AML-193 (cell line): ENCODE results near the gene AFAP1L2.

ENCODE experiments used
- DNase-seq, 2 experiments: peaks; one replicate each; lab custom pipeline; 2025; lab: John Stamatoyannopoulos, UW

Gene AFAP1L2

DNA sequence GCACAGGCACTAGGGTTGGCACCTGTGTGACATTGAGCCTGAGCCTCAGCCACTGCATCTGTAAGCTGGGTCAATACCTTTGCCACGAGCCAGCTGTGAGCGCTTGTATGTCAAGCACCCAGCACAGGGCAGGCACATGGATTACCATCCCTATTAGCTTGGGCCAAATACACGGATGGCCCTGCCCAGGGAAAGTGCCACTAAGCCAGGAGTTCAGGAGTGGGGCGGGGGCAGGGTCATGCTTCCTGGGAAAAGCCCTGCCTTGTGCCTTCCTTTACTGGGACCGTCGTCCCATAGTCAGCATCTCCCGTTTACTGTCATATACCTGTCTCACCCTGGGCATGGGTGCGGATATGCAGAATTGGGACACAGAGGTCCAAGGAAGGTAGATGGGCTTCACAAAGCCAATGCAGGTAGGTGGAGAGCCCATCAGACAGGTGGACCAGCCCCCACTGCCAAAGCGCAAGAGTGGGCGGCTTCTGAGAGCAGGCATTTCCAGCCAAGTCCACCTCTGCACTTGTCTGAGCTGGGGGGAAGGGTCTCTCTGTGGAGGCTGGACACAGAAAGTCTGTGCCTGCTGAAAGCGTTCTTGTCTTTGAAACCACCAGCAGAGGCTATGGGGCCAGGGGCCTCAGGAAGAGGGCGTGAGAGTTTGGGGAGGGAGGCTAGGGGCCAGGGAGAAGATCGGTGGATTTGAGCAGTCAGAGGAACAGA lies 92.6 kb downstream of the AFAP1L2 start:
- DNase-seq = no peak

DNA sequence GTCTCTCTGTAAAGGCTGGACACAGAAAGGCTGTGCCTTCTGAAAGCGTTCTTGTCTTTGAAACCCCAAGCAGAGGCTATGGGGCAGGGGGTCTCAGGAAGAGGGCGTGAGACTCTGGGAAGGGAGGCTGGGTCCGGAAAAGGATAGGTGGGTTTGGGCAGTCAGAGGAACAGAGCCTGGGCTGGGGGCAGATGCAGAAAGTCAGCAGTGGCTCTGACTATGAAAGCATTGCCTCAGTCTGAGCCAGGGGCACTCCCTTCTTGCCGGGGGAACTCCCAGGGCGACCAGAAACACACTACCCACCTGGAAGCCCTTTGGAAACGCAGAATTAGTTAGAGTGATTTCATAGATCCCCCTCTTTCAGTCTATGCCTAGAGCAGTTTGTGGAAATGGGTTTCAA lies 93.3 kb downstream of the AFAP1L2 start:
- DNase-seq = no peak

DNA sequence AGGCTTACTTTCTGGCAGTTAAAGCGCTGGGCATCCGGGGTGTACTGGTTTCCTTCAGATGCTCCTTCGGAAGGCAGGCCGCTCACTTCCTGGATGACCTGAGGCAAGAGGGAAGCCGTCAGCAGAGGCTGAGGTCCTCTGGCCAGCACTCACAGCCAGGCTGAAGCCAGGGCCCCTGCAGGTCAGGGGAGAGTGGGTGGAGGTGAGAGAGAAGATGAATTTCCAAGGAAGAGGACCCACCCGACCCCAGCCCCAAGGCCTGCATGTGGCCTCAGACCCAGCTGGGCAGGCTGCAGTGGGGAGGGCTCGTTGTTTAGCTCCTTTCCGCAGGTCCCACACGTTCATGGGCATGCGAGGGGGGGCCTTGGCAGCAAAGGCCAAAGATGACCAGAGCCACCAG lies 94.0 kb downstream of the AFAP1L2 start:
- DNase-seq = no peak

DNA sequence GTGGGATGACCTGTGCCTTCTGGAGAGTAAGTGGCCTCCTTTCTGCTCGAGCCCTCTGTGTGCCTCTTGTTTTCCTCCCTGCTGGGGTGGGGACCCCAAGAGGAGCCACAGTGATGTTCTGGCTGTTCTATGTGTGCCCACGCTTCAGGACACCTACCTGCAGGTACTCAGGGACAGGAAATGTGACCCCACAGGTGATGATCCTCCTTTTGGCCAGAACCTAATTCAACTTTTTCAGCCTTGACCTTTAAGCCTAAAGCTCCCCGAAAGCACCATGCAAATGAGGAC lies 95.0 kb downstream of the AFAP1L2 start:
- DNase-seq = no peak

DNA sequence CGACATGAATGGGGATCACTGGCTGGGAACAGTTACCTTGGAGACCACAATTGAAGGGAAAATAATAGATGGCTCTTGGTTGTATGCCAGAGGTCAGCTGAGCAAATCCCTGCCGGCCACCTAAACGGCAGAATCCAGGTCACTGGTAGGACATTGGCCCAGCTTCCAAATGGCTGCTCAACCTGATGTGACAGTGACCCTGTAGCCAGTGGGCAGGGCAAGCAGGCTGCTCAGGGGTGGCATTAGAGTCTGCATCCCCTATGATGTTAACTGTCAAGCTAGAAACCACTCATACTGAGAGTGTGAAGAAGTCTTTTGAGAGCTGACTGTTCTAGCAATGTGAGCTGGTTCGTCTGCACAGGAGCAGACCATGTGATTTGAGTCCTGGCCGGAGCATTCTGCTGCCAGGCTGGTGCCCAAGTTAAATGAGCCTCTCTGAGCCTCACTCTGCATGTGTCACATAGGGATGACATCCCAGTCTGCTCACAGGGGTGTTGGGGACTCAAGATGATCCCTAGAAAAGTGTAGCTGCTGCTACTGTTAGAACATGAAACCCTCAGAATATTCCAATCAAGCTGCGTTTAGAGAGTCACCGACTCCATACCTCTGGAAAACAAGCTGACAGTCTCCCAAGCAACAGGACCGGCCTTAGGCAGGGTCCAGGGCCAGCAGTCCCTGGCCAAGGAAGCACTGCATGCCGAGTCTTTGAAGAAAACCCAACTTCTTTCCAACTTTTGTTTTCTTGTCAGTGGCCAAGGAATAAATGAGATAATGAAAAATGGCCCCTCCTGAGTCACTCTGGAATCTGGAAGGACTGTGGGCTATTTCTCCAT lies 95.6 kb downstream of the AFAP1L2 start:
- no peak for DNase-seq

DNA sequence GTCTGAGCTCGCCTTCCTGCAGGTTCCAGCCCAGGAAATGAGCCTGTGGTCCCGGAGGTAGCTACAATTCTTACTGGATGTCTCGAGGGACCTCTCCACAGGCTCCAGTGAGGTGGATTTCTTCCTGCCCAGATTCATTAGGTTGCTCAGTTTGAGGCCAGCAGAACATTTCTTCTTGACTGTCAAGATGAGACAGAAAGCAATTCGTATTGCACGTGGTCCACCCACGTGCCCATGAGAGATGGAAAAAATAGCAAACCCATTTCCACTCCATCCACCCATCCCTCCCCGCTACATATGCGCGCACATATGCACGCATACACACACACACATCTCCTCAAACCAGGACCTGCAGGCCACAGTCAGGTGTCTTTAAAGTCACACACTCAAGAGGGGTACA lies 96.6 kb downstream of the AFAP1L2 start:
- DNase-seq = no peak

DNA sequence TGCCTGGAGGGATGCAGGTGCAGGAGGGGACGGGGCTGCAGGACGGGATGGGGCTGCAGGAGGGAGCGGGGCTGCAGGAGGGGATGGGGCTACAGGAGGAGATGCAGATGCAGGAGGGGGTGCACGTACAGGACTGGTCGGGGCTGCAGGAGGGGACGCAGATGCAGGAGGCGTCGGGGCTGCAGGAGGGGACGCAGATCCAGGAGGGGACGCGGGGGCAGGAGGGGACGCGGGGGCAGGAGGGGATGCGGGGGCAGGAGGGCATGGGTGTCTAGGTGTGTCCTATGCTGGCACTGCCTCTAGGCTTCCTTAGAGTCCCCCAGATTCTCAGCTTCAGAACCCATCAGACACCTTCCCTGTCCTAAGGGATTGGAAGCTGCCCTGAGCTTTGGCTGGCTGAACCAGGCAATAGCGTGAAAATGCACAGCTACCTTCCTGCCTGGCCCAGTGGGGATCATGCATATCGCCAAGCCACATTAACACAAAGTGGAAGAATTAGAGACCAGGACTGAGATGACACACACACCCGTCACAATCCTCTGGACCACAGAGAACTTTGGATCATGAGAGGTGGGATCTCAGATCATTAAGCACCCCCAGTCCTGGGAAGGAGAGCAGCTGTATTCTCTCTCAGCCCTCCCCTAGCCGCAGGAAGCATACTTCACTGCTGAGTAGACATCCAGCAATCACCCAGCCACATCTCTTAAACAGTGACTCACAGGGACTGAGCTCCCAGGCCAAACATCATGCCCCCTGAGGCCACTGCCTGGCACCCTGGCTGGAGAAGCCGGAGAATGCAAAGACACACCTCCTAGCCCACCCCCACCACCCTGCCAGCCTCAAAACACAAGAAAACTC lies 98.0 kb downstream of the AFAP1L2 start:
- no peak for DNase-seq

DNA sequence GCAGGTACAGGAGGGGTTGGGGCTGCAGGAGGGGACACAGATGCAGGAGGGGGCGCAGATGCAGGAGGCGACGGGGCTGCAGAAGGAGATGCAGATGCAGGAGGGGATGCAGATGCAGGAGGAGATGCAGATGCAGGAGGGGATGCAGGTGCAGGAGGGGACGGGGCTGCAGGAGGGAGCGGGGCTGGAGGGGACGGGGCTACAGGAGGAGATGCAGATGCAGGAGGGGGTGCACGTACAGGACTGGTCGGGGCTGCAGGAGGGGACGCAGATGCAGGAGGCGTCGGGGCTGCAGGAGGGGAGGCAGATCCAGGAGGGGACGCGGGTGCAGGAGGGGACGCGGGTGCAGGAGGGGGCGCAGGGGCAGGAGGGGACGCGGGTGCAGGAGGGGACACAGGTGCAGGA lies 98.8 kb downstream of the AFAP1L2 start:
- DNase-seq = no peak

DNA sequence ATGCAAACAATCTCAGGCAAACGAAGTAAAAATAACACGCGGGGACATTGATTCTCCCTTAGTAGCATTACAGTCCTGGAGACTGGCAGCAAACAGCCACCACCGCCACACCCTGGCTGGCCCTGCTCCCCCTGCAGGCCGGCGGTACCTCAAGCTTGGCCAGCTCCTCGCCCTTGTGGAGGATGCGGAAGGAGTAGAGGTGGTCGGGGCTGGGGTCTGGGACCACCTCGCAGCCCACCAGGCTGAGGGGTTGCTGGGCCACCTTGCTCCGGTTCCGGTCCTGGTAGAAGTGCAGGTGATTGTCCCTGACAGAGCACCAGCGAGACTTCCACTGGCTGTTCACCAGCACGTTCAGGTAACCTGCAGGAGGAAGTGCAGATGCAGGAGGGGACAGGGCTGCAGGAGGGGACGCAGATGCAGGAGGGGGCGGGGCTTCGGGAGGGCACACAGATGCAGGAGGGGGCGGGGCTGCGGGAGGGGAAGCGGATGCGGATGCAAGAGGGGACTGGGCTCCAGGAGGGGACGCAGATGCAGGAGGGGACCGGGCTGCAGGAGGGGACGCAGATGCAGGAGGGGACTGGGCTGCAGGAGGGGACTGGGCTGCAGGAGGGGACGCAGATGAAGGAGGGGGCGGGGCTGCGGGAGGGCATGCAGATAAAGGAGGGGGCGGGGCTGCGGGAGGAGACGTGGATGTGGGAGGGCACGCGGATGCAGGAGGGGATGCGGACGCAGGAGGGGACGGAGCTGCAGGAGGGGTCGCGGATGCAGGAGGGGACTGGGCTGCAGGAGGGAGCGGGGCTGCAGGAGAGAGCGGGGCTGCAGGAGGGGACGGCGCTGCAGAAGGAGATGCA lies 99.5 kb downstream of the AFAP1L2 start:
- peak; percentile 8 to 25 for DNase-seq

DNA sequence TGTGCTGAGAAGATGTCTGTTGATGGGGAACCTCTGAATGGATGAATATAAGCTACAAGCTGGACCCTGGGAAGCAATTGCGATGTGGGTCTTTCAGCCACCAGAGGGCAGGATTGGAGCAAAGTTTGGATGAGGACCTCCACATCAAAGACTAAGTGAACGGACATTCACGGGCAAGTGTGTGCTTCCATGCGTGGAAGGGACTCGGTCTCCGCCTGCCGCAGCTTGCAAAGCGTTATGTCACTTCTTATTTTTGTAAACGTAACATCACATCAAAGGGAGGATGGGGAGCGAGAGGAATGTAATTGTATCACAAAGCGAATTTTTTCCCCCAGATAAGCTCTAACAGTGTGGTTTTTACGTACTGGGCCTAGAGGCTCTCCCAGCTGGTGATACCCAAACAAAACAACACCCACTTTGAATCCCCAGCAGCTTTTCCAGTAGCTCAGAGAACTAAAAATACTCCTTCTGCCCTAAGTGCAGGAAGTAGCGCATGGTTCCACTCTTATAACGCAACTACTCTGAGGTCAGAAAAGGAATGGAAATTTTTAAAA lies 100.2 kb downstream of the AFAP1L2 start:
- peak; percentile 76 to 83 for DNase-seq

DNA sequence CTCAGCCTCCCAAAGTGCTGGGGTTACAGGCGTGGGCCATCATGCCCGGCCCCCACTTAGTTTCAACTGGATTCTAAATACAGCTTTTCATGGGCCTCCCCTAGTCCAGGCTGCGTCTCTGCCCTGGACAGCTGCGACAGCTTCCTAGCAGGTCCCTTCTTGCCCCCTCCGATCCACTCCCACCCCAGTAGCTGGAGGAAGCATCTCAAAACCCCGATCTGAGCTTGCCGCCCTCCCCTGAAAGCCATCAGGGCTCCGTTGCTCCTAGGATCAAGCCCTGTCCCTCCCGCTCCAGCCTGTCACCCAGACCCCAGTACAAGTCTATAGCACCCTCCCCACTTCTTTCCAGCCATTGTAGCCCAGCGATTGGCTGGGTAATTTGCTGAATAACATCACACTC lies 100.7 kb downstream of the AFAP1L2 start:
- no peak for DNase-seq

DNA sequence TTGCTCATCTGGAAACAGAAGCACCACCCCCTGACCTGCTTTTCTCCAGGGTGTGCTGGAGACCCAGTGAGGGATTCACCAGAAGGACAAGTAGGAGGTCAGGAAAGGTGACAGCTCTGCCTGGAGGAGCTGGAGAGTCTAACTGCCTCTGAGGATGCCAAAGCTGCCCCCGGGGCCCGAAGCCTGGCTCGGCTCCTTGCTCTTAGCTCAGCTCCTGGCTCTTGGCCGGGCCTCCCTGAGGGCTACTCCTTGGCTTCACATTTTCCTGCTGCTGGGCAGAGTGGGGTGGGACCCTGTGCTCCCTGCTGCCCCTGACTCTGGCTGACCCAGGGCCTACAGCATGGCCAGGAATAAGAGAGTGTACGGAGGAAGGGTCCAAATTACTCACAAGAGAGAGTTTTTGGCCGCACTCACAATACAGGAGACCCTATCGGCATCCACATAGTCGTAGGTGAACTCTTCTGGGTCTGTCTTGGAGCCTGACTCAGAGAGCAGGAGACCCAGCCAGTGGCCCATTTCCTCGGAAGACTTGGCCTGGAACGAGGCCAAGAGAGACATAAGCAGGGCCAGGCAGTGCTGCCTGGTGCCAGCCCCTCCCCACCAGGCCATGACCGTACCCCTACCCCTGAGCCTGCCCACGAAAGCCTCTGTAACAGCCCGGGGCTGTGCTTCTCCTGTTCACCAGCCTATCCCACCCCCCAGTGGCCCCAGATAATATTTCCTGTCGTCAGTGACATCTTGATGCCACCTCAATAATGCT lies 102.2 kb downstream of the AFAP1L2 start:
- no peak for DNase-seq

DNA sequence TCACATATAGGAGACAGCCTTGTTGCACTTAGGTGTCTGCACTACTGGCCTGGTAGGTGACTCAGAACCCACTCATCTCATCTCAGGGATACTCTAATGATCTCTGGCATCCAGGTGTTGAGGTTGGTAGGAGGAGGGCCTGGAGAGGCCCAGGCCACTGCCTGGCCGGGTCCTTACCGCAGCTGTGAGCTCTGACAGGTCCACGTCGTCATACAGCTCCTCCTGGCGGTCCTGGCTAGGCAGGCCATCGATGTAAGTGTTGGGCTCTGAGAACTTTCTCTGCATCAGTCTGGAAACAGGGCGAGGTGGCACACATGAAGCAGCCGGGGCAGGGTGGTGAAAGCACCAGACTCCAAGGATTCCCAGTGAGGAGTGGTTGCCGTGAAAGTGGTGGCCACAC lies 103.1 kb downstream of the AFAP1L2 start:
- DNase-seq = no peak

DNA sequence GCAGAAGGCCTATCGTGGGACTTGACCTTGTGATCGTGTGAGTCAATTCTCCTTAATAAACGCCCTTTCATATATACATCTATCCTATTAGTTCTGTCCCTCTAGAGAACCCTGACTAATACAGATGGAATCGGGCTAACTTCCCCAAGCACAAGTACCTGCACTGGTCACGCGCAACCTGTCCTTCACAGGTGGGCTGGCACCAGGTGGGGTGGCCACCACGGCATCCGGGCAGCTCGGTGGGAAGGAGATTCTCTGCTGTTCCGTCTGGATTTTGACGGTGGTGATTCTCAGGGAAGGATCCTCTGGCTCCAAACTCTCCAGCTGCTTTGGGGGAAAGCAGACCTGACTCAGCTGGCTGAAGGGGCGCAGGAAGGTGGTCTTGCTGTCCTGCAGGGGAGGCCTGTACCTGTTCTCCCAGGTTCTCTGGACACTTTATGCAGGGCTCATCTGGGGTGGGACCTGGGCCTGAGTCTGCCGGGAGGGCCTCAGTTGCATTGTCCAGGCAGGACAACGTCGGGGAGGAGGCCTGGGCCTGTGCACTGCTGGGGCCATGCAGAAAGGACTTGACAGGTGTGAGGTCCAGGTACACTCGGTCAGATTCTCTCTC lies 104.2 kb downstream of the AFAP1L2 start:
- no peak for DNase-seq

DNA sequence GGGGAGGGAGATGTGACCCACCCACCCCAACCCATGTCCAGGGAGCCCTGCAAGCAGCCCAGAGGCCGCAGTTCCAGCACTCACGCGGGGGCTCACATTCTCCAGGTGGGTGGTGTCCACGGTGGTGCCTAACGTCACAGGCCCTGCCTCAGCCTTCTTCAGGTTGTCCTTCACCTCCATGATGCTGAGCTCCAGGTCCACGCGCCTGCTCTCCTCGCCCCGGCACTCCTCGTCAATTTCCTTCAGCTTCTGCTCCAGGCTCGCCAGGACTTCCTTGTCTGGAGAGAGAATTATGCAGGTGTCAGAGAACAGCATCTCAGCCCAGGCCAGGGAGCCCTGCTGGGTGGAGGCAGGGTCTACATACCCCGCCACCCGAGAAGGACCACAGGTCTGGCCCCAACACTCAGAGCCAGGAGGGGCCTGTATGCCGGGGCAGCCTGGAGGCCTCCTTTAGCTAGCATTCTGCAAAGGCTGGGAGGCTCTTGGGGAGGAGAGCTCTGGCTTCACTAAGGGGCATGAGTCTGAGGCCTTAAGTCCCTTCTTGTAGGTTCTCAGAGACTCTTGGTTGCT lies 107.1 kb downstream of the AFAP1L2 start:
- no peak for DNase-seq

DNA sequence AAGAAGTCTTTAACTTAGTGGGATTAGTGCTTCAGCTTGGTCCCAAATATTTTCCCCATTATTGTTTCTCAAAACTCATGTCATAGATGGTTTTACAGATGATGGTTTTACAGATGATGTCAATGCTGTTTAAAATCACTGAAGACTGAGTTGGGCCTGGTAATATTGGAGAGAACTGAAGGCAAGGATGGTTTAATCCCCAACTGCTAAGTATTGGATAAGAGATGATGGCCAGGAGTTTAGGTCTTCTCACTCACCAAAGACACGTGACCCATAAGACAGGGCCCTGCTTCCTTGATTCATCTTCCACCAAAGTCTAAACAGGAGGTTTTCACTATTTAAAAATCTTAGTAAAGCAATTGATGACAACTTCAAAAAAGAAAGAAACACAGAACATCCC lies 108.9 kb downstream of the AFAP1L2 start:
- no peak for DNase-seq

DNA sequence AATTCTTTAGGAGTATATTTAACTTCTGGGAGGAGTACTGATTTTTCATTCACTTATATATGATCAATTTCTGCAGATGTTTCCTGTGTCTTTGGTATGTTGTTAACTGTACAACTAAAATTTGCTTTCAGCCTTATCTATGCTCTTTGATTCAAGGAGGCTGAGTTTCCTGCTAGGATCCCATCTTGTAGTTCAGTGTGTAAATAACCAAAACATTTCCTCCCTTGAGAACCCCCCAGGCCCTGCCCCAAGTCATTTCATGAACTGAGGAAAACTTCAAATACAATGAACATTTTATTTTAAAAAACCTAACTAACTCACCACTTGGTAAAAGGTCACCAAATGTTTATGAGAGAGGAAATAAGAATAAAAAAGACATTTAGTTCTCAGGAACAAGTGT lies 109.8 kb downstream of the AFAP1L2 start:
- no peak for DNase-seq

DNA sequence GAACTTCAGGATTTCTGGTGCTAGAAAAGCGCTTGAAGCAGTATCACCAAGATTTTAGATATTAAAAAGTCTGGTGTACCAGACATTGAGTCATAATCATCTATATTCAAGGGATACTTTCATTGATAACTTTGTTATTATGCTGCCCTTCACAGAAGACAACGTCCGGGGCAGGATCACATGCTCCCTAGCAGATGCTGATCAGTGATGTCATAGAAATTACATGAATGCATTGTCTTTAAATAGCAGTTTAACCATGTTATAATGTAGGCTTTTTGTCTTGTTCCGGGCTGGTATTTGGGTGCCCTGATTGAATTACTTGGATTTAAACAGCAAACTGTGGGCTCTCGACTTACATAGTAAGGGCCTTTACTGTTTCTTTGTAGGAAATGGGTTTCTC lies 111.2 kb downstream of the AFAP1L2 start:
- no peak for DNase-seq

DNA sequence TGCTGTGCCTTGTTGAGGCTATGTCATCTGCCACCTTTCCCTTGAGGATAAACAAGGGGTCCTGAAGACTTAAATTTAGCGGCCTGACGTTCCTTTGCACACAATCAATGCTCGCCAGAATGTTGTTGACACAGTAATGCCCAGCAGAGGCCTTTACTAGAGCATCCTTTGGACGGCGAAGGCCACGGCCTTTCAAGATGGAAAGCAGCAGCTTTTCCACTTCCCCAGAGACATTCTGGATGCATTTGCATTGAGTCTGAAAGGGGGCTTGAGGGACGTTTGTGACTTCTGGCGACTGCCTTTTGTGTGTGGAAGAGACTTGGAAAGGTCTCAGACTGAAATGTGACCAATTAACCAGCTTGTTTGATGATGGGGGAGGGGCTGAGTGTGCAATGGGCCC lies 112.8 kb downstream of the AFAP1L2 start:
- no peak for DNase-seq

DNA sequence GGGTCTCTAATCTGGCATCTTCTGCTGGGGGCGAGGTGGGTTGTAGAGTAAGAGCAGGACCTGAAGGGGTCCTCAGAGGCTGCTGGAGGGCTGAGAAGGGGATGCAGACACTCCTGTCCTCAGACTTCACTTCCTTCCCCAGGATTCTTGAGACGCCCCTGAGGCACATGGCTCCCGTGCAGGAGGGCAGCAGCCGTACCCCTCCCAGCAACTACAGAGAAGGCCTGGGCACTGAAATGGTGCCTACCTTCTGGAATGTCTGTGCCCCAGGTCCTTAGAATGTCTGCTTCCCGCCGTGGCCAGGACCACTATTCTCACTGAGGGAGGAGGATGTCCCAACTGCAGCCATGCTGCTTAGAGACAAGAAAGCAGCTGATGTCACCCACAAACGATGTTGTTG lies 113.2 kb downstream of the AFAP1L2 start:
- DNase-seq = no peak
